ENCODE results near the gene GNGT2.

DNA sequence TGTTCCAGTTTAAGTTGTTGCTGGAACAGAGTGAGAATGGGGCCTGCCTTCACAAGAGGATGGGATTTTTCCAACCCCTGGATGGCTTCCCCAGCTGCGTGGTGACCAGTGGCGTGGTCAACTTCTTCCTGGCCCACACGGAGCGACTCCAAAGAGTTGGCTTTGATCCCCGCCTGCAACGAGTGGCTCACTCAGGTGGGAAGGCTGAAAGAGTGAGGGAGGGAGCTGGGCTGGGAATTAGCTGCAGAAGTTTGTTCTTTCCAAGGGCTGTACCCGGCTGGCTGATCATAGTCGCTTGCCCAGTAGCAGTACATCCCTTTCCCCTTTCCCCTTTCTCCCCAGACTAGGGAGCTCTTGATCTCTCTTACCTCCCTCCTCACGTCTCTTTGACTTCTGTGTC, 41.7 kb downstream of the GNGT2 start:
- TF ChIP-seq, protein P1, sequence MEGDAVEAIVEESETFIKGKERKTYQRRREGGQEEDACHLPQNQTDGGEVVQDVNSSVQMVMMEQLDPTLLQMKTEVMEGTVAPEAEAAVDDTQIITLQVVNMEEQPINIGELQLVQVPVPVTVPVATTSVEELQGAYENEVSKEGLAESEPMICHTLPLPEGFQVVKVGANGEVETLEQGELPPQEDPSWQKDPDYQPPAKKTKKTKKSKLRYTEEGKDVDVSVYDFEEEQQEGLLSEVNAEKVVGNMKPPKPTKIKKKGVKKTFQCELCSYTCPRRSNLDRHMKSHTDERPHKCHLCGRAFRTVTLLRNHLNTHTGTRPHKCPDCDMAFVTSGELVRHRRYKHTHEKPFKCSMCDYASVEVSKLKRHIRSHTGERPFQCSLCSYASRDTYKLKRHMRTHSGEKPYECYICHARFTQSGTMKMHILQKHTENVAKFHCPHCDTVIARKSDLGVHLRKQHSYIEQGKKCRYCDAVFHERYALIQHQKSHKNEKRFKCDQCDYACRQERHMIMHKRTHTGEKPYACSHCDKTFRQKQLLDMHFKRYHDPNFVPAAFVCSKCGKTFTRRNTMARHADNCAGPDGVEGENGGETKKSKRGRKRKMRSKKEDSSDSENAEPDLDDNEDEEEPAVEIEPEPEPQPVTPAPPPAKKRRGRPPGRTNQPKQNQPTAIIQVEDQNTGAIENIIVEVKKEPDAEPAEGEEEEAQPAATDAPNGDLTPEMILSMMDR (IDR thresholded peaks at IDR 0.05) = no peak
- TF ChIP-seq POLR2A (IDR thresholded peaks at IDR 0.05) = no peak
